GM21576 (cell line): Measurements from ENCODE around the gene PTPRK.
"Not testable (repeated sequence)": the region's sequence is repeated elsewhere in the genome, so short reads cannot be mapped to it uniquely, and the experiment has no call there.

Source experiments
- ATAC-seq: cut with Tn5 transposase; IDR thresholded peaks from one replicate; pipeline ENCODE4 v1.9.1; 2021; ENCODE audit warnings: mild to moderate bottlenecking, moderate library complexity; ENCODE audit not compliant: unreplicated experiment

PTPRK gene

GRCh38 chr6:128446497-128446896, 73.9 kb downstream of the PTPRK start:
- no peak for ATAC-seq

GRCh38 chr6:128443553-128443952, 76.8 kb downstream of the PTPRK start:
- ATAC-seq = no peak

- ATAC-seq = no peak
Measured at GRCh38 chr6:128439627-128440026, 80.8 kb downstream of the PTPRK start.

- ATAC-seq = no peak
Measured at GRCh38 chr6:128438393-128438792, 82.0 kb downstream of the PTPRK start.

GRCh38 chr6:128437685-128438084, 82.7 kb downstream of the PTPRK start:
- no peak for ATAC-seq

GRCh38 chr6:128434752-128435151, 85.6 kb downstream of the PTPRK start:
- ATAC-seq = not testable (repeated sequence)

- no peak for ATAC-seq
Measured at GRCh38 chr6:128432394-128432793, 88.0 kb downstream of the PTPRK start.

GRCh38 chr6:128427139-128427538, 93.3 kb downstream of the PTPRK start:
- ATAC-seq = no peak

GRCh38 chr6:128425856-128426255, 94.5 kb downstream of the PTPRK start:
- no peak for ATAC-seq

- ATAC-seq = no peak
Measured at GRCh38 chr6:128422871-128423270, 97.5 kb downstream of the PTPRK start.

GRCh38 chr6:128422200-128422599, 98.2 kb downstream of the PTPRK start:
- no peak for ATAC-seq

- ATAC-seq = no peak
Measured at GRCh38 chr6:128421788-128422187, 98.6 kb downstream of the PTPRK start.

GRCh38 chr6:128417698-128418097, 102.7 kb downstream of the PTPRK start:
- ATAC-seq = no peak

GRCh38 chr6:128415387-128415786, 105.0 kb downstream of the PTPRK start:
- no peak for ATAC-seq

GRCh38 chr6:128414943-128415342, 105.5 kb downstream of the PTPRK start:
- no peak for ATAC-seq

- no peak for ATAC-seq
Measured at GRCh38 chr6:128413291-128413690, 107.1 kb downstream of the PTPRK start.

- ATAC-seq = no peak
Measured at GRCh38 chr6:128412680-128413079, 107.7 kb downstream of the PTPRK start.

GRCh38 chr6:128410584-128410983, 109.8 kb downstream of the PTPRK start:
- ATAC-seq = no peak

GRCh38 chr6:128409003-128409402, 111.4 kb downstream of the PTPRK start:
- no peak for ATAC-seq

- no peak for ATAC-seq
Measured at GRCh38 chr6:128406453-128406852, 113.9 kb downstream of the PTPRK start.

GRCh38 chr6:128403618-128404444, 116.6 kb downstream of the PTPRK start:
- no peak for ATAC-seq

- no peak for ATAC-seq
Measured at GRCh38 chr6:128400875-128401274, 119.5 kb downstream of the PTPRK start.

GRCh38 chr6:128397996-128398395, 122.4 kb downstream of the PTPRK start:
- no peak for ATAC-seq
